Subcutaneous adipose tissue (tissue), 4 donors: Measurements from ENCODE around the gene RGL3. TPM values are rescaled to one million over a fixed set of nuclear protein-coding genes. Genes with fewer than 3 reads are reported as not detected.

Experiments
- total RNA-seq, 4 donors: library from RNA; depleted of rRNA; stranded (reverse); fragments of >200 nt; gene quantifications; one replicate each; pipeline ENCODE4 v1.1.0, GENCODE V29; 2016
- TF ChIP-seq, protein P1 (sequence below): fragments of 450-650 bp; IDR thresholded peaks from one replicate; pipeline ENCODE4 v1.5.1; 2016; ENCODE audit warnings: low read depth, mild to moderate bottlenecking, control low read depth, antibody characterized with exemption, moderate library complexity

Gene RGL3, protein sequence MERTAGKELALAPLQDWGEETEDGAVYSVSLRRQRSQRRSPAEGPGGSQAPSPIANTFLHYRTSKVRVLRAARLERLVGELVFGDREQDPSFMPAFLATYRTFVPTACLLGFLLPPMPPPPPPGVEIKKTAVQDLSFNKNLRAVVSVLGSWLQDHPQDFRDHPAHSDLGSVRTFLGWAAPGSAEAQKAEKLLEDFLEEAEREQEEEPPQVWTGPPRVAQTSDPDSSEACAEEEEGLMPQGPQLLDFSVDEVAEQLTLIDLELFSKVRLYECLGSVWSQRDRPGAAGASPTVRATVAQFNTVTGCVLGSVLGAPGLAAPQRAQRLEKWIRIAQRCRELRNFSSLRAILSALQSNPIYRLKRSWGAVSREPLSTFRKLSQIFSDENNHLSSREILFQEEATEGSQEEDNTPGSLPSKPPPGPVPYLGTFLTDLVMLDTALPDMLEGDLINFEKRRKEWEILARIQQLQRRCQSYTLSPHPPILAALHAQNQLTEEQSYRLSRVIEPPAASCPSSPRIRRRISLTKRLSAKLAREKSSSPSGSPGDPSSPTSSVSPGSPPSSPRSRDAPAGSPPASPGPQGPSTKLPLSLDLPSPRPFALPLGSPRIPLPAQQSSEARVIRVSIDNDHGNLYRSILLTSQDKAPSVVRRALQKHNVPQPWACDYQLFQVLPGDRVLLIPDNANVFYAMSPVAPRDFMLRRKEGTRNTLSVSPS
- total RNA-seq, result 10 to 100 TPM in 1 of 4 donors, 1 to 10 TPM in 3; 4.7 to 17.5 (median 6.1) TPM

DNA sequence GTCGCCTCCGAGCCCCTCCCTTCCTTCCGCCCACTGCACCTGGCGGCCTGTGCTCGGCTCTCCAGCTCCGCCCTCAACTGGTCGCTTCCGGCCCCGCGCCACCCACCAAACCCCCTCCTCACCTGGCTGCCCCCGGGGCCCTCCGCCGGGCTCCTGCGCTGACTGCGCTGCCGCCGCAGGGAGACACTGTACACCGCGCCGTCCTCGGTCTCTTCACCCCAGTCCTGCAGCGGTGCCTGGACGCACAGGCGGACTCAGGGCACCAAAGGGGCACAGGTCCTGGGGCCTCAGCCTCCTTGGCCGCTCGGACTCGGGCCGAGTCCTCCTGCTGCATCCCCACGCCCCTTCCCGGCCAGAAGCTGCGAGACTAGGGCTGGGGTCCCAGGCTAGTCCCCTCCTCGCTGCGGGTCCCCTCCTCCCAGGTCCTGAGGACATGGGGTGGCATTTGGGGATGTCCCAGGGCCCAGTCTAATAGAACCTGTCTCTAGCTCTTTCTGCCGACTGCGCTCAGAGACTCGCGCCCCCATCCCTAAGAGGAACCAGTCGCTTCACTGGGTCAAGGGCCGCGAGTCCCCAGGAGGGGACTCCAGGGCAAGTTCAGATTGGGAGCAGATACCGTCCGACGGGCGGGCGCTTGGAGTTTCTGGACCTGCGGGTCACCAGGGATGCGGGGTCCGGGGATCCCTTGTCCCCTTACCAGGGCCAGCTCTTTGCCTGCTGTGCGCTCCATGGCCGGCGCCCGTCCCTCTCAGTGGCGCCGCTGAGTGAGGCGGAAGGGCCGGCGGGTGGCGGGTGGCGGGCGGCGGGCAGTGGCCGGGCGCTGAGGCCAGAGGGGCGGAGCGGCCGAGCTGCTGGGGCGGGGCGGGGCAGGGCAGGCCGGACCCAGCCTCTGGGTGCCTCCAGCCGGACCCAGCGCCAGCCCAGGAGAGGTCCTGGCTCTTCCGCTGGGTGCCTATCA, at the start of gene RGL3:
Gene RGL3, minus strand, starts transcription at position 766 of the 958 bp plus-strand sequence. Its CDS starts 36 bp downstream, at position 730.
- TF ChIP-seq, protein P1, sequence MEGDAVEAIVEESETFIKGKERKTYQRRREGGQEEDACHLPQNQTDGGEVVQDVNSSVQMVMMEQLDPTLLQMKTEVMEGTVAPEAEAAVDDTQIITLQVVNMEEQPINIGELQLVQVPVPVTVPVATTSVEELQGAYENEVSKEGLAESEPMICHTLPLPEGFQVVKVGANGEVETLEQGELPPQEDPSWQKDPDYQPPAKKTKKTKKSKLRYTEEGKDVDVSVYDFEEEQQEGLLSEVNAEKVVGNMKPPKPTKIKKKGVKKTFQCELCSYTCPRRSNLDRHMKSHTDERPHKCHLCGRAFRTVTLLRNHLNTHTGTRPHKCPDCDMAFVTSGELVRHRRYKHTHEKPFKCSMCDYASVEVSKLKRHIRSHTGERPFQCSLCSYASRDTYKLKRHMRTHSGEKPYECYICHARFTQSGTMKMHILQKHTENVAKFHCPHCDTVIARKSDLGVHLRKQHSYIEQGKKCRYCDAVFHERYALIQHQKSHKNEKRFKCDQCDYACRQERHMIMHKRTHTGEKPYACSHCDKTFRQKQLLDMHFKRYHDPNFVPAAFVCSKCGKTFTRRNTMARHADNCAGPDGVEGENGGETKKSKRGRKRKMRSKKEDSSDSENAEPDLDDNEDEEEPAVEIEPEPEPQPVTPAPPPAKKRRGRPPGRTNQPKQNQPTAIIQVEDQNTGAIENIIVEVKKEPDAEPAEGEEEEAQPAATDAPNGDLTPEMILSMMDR, result no peak

DNA sequence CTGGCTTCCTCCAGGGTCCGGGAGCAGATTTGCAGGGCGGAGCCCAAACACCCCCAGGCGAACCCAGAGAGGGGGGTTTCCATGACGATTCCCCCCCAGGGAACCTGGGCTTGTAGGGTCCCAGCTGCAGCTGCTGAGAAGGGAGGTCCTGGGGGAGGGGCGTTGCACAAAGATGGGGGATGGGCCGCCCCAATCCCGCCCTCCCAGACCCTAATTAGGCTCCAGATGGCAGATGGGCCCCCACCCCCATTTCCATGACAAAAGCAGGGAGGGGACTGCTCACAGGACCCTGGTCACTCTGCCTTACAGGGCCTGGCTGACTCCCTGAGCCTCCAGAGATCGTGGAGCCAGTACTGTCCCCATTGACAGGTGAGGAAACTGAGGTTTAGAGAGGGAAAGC, 46.5 kb upstream of the RGL3 start:
- TF ChIP-seq, protein P1, result no peak

DNA sequence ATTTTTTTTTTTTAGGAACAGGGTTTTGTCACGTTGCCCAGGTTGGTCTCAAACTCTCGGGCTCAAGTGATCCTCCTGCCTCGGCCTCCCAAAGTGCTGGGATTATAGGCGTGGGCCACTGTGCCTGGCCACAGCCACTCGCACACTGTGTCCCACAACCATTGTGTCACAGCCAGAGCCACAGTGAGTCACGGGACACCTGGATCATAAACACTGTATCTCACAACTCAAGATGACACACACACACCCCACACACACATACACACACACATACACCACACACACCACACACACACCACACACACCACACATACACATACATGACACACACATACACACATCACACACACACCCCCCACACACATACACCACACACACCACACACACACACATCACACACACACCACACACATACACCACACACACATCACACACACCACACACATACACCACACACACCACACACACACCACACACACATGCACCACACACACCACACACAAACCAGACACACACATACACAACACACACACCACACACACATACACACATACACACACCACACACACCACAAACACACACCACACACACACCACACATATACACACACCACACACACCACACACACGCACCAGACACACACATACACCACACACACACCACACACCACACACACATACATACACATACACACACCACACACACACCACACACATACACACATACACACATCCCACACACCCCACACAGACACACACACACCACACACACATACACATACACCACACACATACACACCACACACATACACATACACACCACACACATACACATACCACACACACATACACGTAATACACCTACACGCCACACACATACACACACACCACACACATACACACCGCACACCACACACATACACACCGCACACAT, 45.5 kb upstream of the RGL3 start:
- TF ChIP-seq, protein P1, result no peak

DNA sequence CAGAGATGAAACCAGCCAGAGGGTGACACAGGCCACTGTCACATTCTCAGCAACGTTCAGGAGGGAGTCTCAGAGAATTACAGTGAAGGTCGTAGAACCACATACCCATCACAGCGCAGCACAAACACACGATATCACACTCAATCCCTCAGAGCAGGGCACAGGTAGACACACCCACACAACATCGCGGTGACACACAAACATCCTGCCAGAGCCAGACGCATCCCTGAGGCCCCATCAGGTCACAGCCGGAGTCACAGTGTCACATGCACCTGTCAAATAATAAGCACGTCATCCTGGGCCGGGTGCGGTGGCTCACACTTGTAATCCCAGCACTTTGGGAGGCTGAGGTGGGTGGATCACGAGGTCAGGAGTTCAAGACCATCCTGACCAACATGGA, 44.3 kb upstream of the RGL3 start:
- TF ChIP-seq, protein P1, result no peak

DNA sequence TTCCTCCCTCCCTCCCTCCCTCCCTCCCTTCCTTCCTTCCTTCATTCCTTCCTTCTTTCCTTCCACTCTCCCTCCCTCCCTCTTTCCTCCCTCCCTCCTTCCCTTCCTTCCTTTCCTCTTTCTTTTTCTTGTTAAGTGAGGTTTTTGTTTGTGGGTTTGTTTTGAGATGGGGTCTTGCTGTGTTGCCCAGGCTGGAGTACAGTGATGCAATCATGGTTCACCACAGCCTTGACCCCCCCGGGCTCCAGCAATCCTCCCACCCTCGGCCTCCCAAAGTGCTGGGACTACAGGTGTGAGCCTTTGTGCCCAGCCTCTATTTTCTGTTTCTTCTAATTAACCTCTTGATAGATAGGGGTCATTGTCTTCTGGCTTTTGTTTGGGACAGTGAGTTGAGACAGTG, 42.3 kb upstream of the RGL3 start:
- TF ChIP-seq, protein P1, result no peak

DNA sequence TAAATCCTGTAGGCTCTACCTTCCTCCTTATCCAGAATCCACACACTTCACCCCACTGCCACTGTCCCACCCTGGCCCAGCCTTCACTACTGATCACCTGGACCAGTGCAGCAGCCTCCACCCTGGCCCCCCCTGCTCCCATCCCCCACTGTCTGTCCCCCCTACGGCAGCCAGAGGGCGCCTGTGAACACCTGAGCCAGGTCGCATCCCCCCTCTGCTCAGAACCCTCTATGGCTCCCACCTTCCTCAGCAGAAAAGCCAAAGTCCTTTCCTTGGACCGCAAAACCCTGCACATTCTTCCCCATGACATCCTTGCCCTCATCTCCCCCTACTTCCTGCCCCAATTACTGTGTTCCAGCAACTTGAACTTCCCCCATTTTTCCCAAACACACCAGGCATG, 41.1 kb upstream of the RGL3 start:
- TF ChIP-seq, protein P1, result no peak
